Measurements from ENCODE around the gene GPAM.
A peak's percentile ranks its signal among the peaks of the same experiment; 100 is the strongest.

The GPAM gene

GRCh38 chr10:112184379-112184778 lies 814 bp upstream of the GPAM start:
- peak; percentile 5 to 32 for DNase-seq

GRCh38 chr10:112184052-112184371 lies 447 bp upstream of the GPAM start:
- TF ChIP-seq POLR2A (IDR thresholded peaks at IDR 0.05; ENCODE audit: low read length): peak; percentile 49
- TF ChIP-seq GATA1 (IDR thresholded peaks at IDR 0.05; ENCODE audit: low read depth, low read length): no peak
- no peak for DNase-seq

More at GRCh38 chr10:112184379-112184778, 814 bp upstream of the GPAM start:
- TF ChIP-seq GATA1 (IDR thresholded peaks at IDR 0.05; ENCODE audit: low read depth, low read length): no peak
- no peak for TF ChIP-seq POLR2A (IDR thresholded peaks at IDR 0.05; ENCODE audit: low read length)

- DNase-seq: no peak
- no peak for TF ChIP-seq POLR2A (IDR thresholded peaks at IDR 0.05; ENCODE audit: low read length)
- TF ChIP-seq GATA1 (IDR thresholded peaks at IDR 0.05; ENCODE audit: low read depth, low read length): no peak
Measured at GRCh38 chr10:112182784-112183328, 709 bp downstream of the GPAM start.

GRCh38 chr10:112177247-112177646 lies 6.3 kb downstream of the GPAM start:
- TF ChIP-seq POLR2A (IDR thresholded peaks at IDR 0.05; ENCODE audit: low read length): no peak
- no peak for TF ChIP-seq GATA1 (IDR thresholded peaks at IDR 0.05; ENCODE audit: low read depth, low read length)
- no peak for DNase-seq

- DNase-seq: no peak
- TF ChIP-seq POLR2A (IDR thresholded peaks at IDR 0.05; ENCODE audit: low read length): no peak
- no peak for TF ChIP-seq GATA1 (IDR thresholded peaks at IDR 0.05; ENCODE audit: low read depth, low read length)
Measured at GRCh38 chr10:112176543-112176942, 7.0 kb downstream of the GPAM start.

- TF ChIP-seq POLR2A (IDR thresholded peaks at IDR 0.05; ENCODE audit: low read length) (no peak), GATA1 (IDR thresholded peaks at IDR 0.05; ENCODE audit: low read depth, low read length) (no peak)
- DNase-seq: no peak
Measured at GRCh38 chr10:112175409-112175808, 8.2 kb downstream of the GPAM start.

GRCh38 chr10:112173206-112173605 lies 10.4 kb downstream of the GPAM start:
- no peak for DNase-seq
- no peak for TF ChIP-seq GATA1 (IDR thresholded peaks at IDR 0.05; ENCODE audit: low read depth, low read length)
- TF ChIP-seq POLR2A (IDR thresholded peaks at IDR 0.05; ENCODE audit: low read length): no peak

- no peak for DNase-seq
- TF ChIP-seq POLR2A (IDR thresholded peaks at IDR 0.05; ENCODE audit: low read length) (no peak), GATA1 (IDR thresholded peaks at IDR 0.05; ENCODE audit: low read depth, low read length) (no peak)
Measured at GRCh38 chr10:112168733-112169132, 14.8 kb downstream of the GPAM start.

- no peak for TF ChIP-seq POLR2A (IDR thresholded peaks at IDR 0.05; ENCODE audit: low read length)
- DNase-seq: no peak
Measured at GRCh38 chr10:112166800-112167199, 16.8 kb downstream of the GPAM start.

GRCh38 chr10:112161757-112162518 lies 21.6 kb downstream of the GPAM start:
- TF ChIP-seq GATA1 (IDR thresholded peaks at IDR 0.05; ENCODE audit: low read depth, low read length): no peak
- no peak for TF ChIP-seq POLR2A (IDR thresholded peaks at IDR 0.05; ENCODE audit: low read length)
- DNase-seq: no peak

- TF ChIP-seq GATA1 (IDR thresholded peaks at IDR 0.05; ENCODE audit: low read depth, low read length) (no peak), POLR2A (IDR thresholded peaks at IDR 0.05; ENCODE audit: low read length) (no peak)
- DNase-seq: no peak
Measured at GRCh38 chr10:112160834-112161233, 22.7 kb downstream of the GPAM start.

GRCh38 chr10:112159469-112159868 lies 24.1 kb downstream of the GPAM start:
- TF ChIP-seq GATA1 (IDR thresholded peaks at IDR 0.05; ENCODE audit: low read depth, low read length): no peak
- no peak for TF ChIP-seq POLR2A (IDR thresholded peaks at IDR 0.05; ENCODE audit: low read length)
- DNase-seq: no peak

- TF ChIP-seq GATA1 (IDR thresholded peaks at IDR 0.05; ENCODE audit: low read depth, low read length) (no peak), POLR2A (IDR thresholded peaks at IDR 0.05; ENCODE audit: low read length) (no peak)
- no peak for DNase-seq
Measured at GRCh38 chr10:112151524-112152039, 32.0 kb downstream of the GPAM start.

- no peak for DNase-seq
- TF ChIP-seq POLR2A (IDR thresholded peaks at IDR 0.05; ENCODE audit: low read length) (no peak), GATA1 (IDR thresholded peaks at IDR 0.05; ENCODE audit: low read depth, low read length) (no peak)
Measured at GRCh38 chr10:112148331-112148730, 35.2 kb downstream of the GPAM start.

- TF ChIP-seq GATA1 (IDR thresholded peaks at IDR 0.05; ENCODE audit: low read depth, low read length) (no peak), POLR2A (IDR thresholded peaks at IDR 0.05; ENCODE audit: low read length) (no peak)
- DNase-seq: no peak
Measured at GRCh38 chr10:112146799-112147198, 36.8 kb downstream of the GPAM start.
